ENCODE results near the gene ZNF778.

- TF ChIP-seq CHD1 (IDR thresholded peaks at IDR 0.05; ENCODE audit: low read depth, low read length) (no peak), SP2 (IDR thresholded peaks at IDR 0.05; ENCODE audit: low read length) (no peak), KDM5A (IDR thresholded peaks at IDR 0.05; ENCODE audit: low read length) (no peak), SIN3A (conservative IDR thresholded peaks at IDR 0.05 in 1 of 2, IDR thresholded peaks at IDR 0.05 in 1 of 2; ENCODE audit: low read depth in 1 of 2, low read length in 2 of 2) (no peak), RBBP5 (IDR thresholded peaks at IDR 0.05; ENCODE audit: borderline replicate concordance, low read depth, low read length) (no peak), RXRA (IDR thresholded peaks at IDR 0.05; ENCODE audit: insufficient read depth, low read depth, low read length) (no peak), ATF2 (IDR thresholded peaks at IDR 0.05; ENCODE audit: low read length) (no peak)
- TF ChIP-seq, protein P1, sequence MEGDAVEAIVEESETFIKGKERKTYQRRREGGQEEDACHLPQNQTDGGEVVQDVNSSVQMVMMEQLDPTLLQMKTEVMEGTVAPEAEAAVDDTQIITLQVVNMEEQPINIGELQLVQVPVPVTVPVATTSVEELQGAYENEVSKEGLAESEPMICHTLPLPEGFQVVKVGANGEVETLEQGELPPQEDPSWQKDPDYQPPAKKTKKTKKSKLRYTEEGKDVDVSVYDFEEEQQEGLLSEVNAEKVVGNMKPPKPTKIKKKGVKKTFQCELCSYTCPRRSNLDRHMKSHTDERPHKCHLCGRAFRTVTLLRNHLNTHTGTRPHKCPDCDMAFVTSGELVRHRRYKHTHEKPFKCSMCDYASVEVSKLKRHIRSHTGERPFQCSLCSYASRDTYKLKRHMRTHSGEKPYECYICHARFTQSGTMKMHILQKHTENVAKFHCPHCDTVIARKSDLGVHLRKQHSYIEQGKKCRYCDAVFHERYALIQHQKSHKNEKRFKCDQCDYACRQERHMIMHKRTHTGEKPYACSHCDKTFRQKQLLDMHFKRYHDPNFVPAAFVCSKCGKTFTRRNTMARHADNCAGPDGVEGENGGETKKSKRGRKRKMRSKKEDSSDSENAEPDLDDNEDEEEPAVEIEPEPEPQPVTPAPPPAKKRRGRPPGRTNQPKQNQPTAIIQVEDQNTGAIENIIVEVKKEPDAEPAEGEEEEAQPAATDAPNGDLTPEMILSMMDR (IDR thresholded peaks at IDR 0.05; ENCODE audit: control extremely low read depth in 1 of 3, insufficient read depth in 1 of 3, low read depth in 1 of 3, low read length in 3 of 3) = no peak
Measured at GRCh38 chr16:89265647-89266046, 48.1 kb downstream of the ZNF778 start.
